Fibroblast of the aortic adventitia (primary cell): Measurements from ENCODE around the gene RADIL. TPM values are rescaled to one million over a fixed set of nuclear protein-coding genes. Genes with fewer than 3 reads are reported as not detected.

Experiments
- DNase-seq: peaks from one replicate; pipeline ENCODE4 v3.0.0-alpha.2; 2010; ENCODE audit warnings: low read depth
- H3K4me3 ChIP-seq: 2 replicates; pipeline ENCODE4 v1.5.1; 2011; ENCODE audit warnings: low read depth, mild to moderate bottlenecking, control low read depth, low read length, moderate library complexity
- CTCF ChIP-seq: IDR thresholded peaks from 2 replicates; pipeline ENCODE4 v1.5.1; 2011; ENCODE audit warnings: mild to moderate bottlenecking, low read length, control low read depth, inconsistent platforms; ENCODE audit not compliant: insufficient read depth
- total RNA-seq: library from RNA; depleted of rRNA; stranded (reverse); fragments of >200 nt; gene quantifications from 2 replicates; pipeline ENCODE4 v1.2.3, GENCODE V29; 2012; ENCODE audit warnings: low replicate concordance

RADIL gene
- total RNA-seq, 1 donor: 1.4 TPM

GRCh38 chr7:4835398-4836205 is 47.9 kb downstream of the RADIL start:
- no peak for DNase-seq
- TF ChIP-seq CTCF: no peak
- no peak overlapping the region for H3K4me3 ChIP-seq

- no peak for DNase-seq
- no peak overlapping the region for H3K4me3 ChIP-seq
- no peak for TF ChIP-seq CTCF
Observed at GRCh38 chr7:4834601-4835397, 48.7 kb downstream of the RADIL start.

- no peak for TF ChIP-seq CTCF
- DNase-seq: no peak
- H3K4me3 ChIP-seq: no peak overlapping the region
Observed at GRCh38 chr7:4833691-4834600, 49.6 kb downstream of the RADIL start.

GRCh38 chr7:4833176-4833575 is 50.3 kb downstream of the RADIL start:
- no peak for DNase-seq
- no peak overlapping the region for H3K4me3 ChIP-seq
- TF ChIP-seq CTCF: no peak

GRCh38 chr7:4832711-4833110 is 50.8 kb downstream of the RADIL start:
- no peak for DNase-seq
- H3K4me3 ChIP-seq: no peak overlapping the region
- no peak for TF ChIP-seq CTCF

GRCh38 chr7:4831723-4832495 is 51.6 kb downstream of the RADIL start:
- H3K4me3 ChIP-seq: no peak overlapping the region
- no peak for TF ChIP-seq CTCF
- no peak for DNase-seq
